ENCODE results near the gene MAGI2.

MAGI2 gene

GRCh38 chr7:79412438-79412837, 41.0 kb downstream of the MAGI2 start:
- in situ Hi-C loops (cut with HindIII; ENCODE audit: low sequenced_read_pairs): no loop called here
- TF ChIP-seq CTCF (IDR thresholded peaks at IDR 0.05; ENCODE audit: low read depth, low read length, missing control alignments): no peak
- no peak for DNase-seq (ENCODE audit: low read depth)
- H3K4me3 ChIP-seq (ENCODE audit: low read depth, low read length): no peak overlapping the region

GRCh38 chr7:79410345-79410744, 43.1 kb downstream of the MAGI2 start:
- in situ Hi-C loops (cut with HindIII; ENCODE audit: low sequenced_read_pairs): no loop called here
- TF ChIP-seq CTCF (IDR thresholded peaks at IDR 0.05; ENCODE audit: low read depth, low read length, missing control alignments): no peak

GRCh38 chr7:79407351-79407750, 46.1 kb downstream of the MAGI2 start:
- no peak overlapping the region for H3K4me3 ChIP-seq (ENCODE audit: low read depth, low read length)
- in situ Hi-C loops (cut with HindIII; ENCODE audit: low sequenced_read_pairs): no loop called here
- no peak for DNase-seq (ENCODE audit: low read depth)
- TF ChIP-seq CTCF (IDR thresholded peaks at IDR 0.05; ENCODE audit: low read depth, low read length, missing control alignments): no peak

More at GRCh38 chr7:79410345-79410744, 43.1 kb downstream of the MAGI2 start:
- H3K4me3 ChIP-seq (ENCODE audit: low read depth, low read length): no peak overlapping the region
- no peak for DNase-seq (ENCODE audit: low read depth)

DNA sequence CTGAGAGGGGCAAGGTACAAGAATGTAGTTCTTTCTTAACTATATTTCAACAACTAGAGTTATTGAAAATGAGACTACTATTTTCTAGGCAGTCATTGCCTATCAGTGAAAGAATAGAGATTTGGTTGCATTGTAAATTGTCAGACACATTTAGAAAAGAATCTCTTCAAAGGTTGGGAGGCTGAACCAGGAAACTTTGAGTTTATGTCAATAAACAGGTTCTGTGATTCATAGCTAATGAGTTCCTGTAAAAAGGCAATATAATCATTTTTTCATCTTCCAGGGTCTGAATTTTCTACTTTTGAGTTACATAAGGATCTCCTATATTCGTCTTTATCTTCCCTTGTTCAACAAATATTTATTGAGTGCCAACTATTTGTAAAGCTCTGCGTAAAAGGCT, 47.1 kb downstream of the MAGI2 start:
- DNase-seq (ENCODE audit: low read depth): no peak
- H3K4me3 ChIP-seq (ENCODE audit: low read depth, low read length): no peak overlapping the region
- in situ Hi-C loops (cut with HindIII; ENCODE audit: low sequenced_read_pairs): no loop called here
- no peak for TF ChIP-seq CTCF (IDR thresholded peaks at IDR 0.05; ENCODE audit: low read depth, low read length, missing control alignments)

DNA sequence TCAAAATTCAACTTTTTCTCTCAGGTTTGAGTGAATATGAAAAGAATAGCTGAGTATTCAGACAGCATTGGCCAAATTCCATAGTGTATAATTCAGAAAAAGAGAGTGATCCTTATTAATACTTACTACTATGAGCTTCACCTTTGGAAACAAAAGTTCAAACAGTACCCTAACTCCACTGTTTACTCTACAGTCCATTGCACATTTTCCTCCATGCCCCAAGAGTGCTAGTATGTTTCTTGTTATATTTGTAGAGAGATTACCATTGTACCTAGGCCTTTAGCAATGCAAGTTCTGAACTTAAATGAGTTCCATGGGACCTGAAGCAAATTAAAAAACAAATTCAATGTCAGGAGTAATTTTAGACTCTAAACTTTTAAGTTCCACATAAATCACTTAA, 48.1 kb downstream of the MAGI2 start:
- no peak for TF ChIP-seq CTCF (IDR thresholded peaks at IDR 0.05; ENCODE audit: low read depth, low read length, missing control alignments)
- H3K4me3 ChIP-seq (ENCODE audit: low read depth, low read length): no peak overlapping the region
- no peak for DNase-seq (ENCODE audit: low read depth)
- in situ Hi-C loops (cut with HindIII; ENCODE audit: low sequenced_read_pairs): no loop called here

- no peak for TF ChIP-seq CTCF (IDR thresholded peaks at IDR 0.05; ENCODE audit: low read depth, low read length, missing control alignments)
- H3K4me3 ChIP-seq (ENCODE audit: low read depth, low read length): no peak overlapping the region
- in situ Hi-C loops (cut with HindIII; ENCODE audit: low sequenced_read_pairs): no loop called here
- no peak for DNase-seq (ENCODE audit: low read depth)
These were observed 49.6 kb downstream of the MAGI2 start for GRCh38 chr7:79403879-79404278.

DNA sequence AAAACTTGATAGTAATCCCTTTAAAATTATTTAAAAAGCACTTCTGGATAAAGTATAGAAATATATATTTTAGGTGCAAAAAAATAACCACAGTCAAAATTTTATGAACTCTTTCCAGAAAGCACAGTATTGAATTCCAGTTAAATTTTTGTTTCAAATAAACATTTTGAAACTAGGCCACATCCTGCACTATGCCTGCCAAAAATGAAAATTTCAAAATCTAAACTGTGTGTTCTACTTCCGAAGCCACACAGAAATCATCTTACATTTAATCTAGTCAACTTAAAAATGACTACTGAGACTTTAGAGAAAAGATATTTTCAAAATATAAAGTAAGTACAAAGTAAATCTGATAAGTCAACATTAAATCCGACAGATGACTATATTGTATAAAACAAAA, 50.0 kb downstream of the MAGI2 start:
- in situ Hi-C loops (cut with HindIII; ENCODE audit: low sequenced_read_pairs): no loop called here
- no peak overlapping the region for H3K4me3 ChIP-seq (ENCODE audit: low read depth, low read length)
- no peak for TF ChIP-seq CTCF (IDR thresholded peaks at IDR 0.05; ENCODE audit: low read depth, low read length, missing control alignments)
- no peak for DNase-seq (ENCODE audit: low read depth)

All from astrocyte of the cerebellum (primary cell).